Activated B cell treated with CpG ODN at 0.5 μM for 24 hours (primary cell): Measurements from ENCODE around the gene DIP2C. TPM values are rescaled to one million over a fixed set of nuclear protein-coding genes. Genes with fewer than 3 reads are reported as not detected.

ENCODE experiments used
- ATAC-seq: fragments of 200-7000 bp; cut with Tn5 transposase; one replicate; pipeline ENCODE4 v1.10.0; 2021; ENCODE audit warnings: low read depth, mild to moderate bottlenecking, moderate library complexity
- CTCF ChIA-PET: fragments of 350-600 bp; sonication (Branson Sonifier 250); formaldehyde crosslinking; loops from one replicate; lab custom pipeline; 2021; ENCODE audit warnings: antibody characterized with exemption; lab: Charles Lee
- POLR2A ChIA-PET: fragments of 350-600 bp; sonication (Branson Sonifier 250); formaldehyde crosslinking; loops from one replicate; lab custom pipeline; 2021; ENCODE audit warnings: antibody characterized with exemption; lab: Charles Lee
- DNase-seq: peaks from one replicate; pipeline ENCODE4 v3.0.0; 2022
- H3K27ac Mint-ChIP-seq: one replicate; pipeline ENCODE4 v1.8.0; 2020; ENCODE audit warnings: mixed read lengths
- H3K27me3 Mint-ChIP-seq: one replicate; pipeline ENCODE4 v1.8.0; 2021; ENCODE audit warnings: mixed read lengths
- H3K36me3 Mint-ChIP-seq: one replicate; pipeline ENCODE4 v1.8.0; 2021; ENCODE audit warnings: low read depth, mixed read lengths
- H3K4me1 Mint-ChIP-seq: one replicate; pipeline ENCODE4 v1.8.0; 2021; ENCODE audit warnings: mixed read lengths
- H3K4me3 Mint-ChIP-seq: one replicate; pipeline ENCODE4 v1.8.0; 2020; ENCODE audit warnings: mild to moderate bottlenecking, mixed read lengths
- H3K9me3 Mint-ChIP-seq: one replicate; pipeline ENCODE4 v1.8.0; 2020; ENCODE audit warnings: mixed read lengths
- CTCF ChIP-seq: fragments of 200-600 bp; IDR thresholded peaks from one replicate; pipeline ENCODE4 v1.8.0; 2022; ENCODE audit warnings: antibody characterized with exemption, mild to moderate bottlenecking
- intact Hi-C: fragments of 100-400 bp; cut with micrococcal nuclease; formaldehyde crosslinking; loops from one replicate; pipeline ENCODE4 v1.15.1; 2024
- total RNA-seq: library from RNA; stranded (reverse); gene quantifications from 2 replicates; pipeline ENCODE4 v1.2.3, GENCODE V29; 2022

The DIP2C gene
- total RNA-seq, 1 donor from 2014 or later: 0.49 TPM

DNA sequence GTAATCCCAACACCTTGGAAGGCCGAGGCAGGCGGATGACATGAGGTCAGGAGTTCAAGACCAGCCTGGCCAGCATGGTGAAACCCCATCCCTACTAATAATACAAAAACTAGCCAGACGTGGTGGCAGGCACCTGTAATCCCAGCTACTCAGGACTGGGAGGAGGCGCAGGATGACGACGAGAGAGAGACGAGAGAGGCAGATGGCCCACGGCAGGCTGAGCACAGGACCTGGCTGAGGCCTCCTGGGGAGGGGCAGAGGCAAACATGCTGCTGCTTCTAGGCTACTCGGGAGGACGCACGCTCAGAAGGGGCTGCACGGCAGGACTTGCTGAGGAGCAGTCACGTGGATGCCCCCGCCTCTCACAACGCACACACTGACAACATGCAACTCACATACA, 22.4 kb downstream of the DIP2C start:
- ChIA-PET POLR2A (no interaction called here), CTCF (no interaction called here)
- no peak overlapping the region for H3K4me3 Mint-ChIP-seq
- TF ChIP-seq CTCF: no peak
- no peaks in the 10 kb centered on the region for H3K36me3 Mint-ChIP-seq
- H3K27ac Mint-ChIP-seq: no peak overlapping the region
- peaks cover 1% of the 10 kb centered on the region for H3K27me3 Mint-ChIP-seq
- H3K4me1 Mint-ChIP-seq: no peaks in the 10 kb centered on the region
- DNase-seq (no peak), ATAC-seq (no peak)
- intact Hi-C loops: no loop called here
- no peaks in the 10 kb centered on the region for H3K9me3 Mint-ChIP-seq

- no peak overlapping the region for H3K27ac Mint-ChIP-seq
- H3K27me3 Mint-ChIP-seq: peaks cover 7% of the 10 kb centered on the region
- no peaks in the 10 kb centered on the region for H3K4me1 Mint-ChIP-seq
- no peak overlapping the region for H3K4me3 Mint-ChIP-seq
- TF ChIP-seq CTCF: no peak
- POLR2A ChIA-PET: no interaction called here
- intact Hi-C loops: no loop called here
- ATAC-seq: no peak
- DNase-seq: no peak
- no peaks in the 10 kb centered on the region for H3K36me3 Mint-ChIP-seq
- H3K9me3 Mint-ChIP-seq: no peaks in the 10 kb centered on the region
- CTCF ChIA-PET: no interaction called here
Observed at GRCh38 chr10:666237-667012, 23.0 kb downstream of the DIP2C start.

GRCh38 chr10:665579-666091, 23.8 kb downstream of the DIP2C start:
- intact Hi-C loops: no loop called here
- Mint-ChIP-seq H3K4me1 (no peaks in the 10 kb centered on the region), H3K9me3 (no peaks in the 10 kb centered on the region), H3K36me3 (no peaks in the 10 kb centered on the region), H3K4me3 (no peak overlapping the region), H3K27me3 (peaks cover 7% of the 10 kb centered on the region), H3K27ac (no peak overlapping the region)
- POLR2A ChIA-PET: no interaction called here
- no peak for TF ChIP-seq CTCF
- CTCF ChIA-PET: no interaction called here
- DNase-seq (no peak), ATAC-seq (no peak)

GRCh38 chr10:664893-665292, 24.6 kb downstream of the DIP2C start:
- ATAC-seq (no peak), DNase-seq (no peak)
- CTCF ChIA-PET: no interaction called here
- Mint-ChIP-seq H3K27me3 (peaks cover 7% of the 10 kb centered on the region), H3K27ac (no peak overlapping the region), H3K4me3 (no peak overlapping the region), H3K4me1 (no peaks in the 10 kb centered on the region), H3K9me3 (no peaks in the 10 kb centered on the region), H3K36me3 (no peaks in the 10 kb centered on the region)
- TF ChIP-seq CTCF: no peak
- intact Hi-C loops: no loop called here
- POLR2A ChIA-PET: no interaction called here

DNA sequence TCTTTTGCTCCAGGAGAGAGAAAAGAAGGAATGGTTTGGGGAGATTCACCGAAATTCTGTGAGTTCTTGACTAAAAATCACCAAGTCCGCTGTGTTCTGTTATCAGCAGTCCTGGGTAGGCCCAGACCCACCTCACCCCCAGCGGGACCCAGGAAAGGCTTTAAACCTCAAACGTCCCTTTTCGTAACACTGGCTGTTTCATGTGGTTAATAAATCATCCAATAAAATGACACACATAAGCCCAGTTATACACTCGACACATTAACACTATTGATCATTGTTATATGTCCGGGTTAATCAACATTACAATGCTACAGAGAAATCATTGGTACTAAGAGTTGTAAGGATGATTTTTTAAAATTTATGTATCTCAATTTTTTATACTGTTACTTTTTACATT, 25.2 kb downstream of the DIP2C start:
- DNase-seq (no peak), ATAC-seq (no peak)
- Mint-ChIP-seq H3K9me3 (no peaks in the 10 kb centered on the region), H3K36me3 (no peaks in the 10 kb centered on the region), H3K4me3 (no peak overlapping the region), H3K27ac (no peak overlapping the region), H3K4me1 (no peaks in the 10 kb centered on the region), H3K27me3 (peaks cover 7% of the 10 kb centered on the region)
- no peak for TF ChIP-seq CTCF
- CTCF ChIA-PET: no interaction called here
- POLR2A ChIA-PET: no interaction called here
- intact Hi-C loops: no loop called here
